Superior temporal gyrus (tissue), 1 donor: ENCODE results near the gene OPTC.
A peak's percentile ranks its signal among the peaks of the same experiment; 100 is the strongest.
"Not testable (repeated sequence)": the region's sequence is repeated elsewhere in the genome, so short reads cannot be mapped to it uniquely, and the experiment has no call there.

Experiments
- DNase-seq: peaks from one replicate; pipeline ENCODE4 v3.0.0-alpha.2; 2016; ENCODE audit errors: extremely low spot score

Gene OPTC

GRCh38 chr1:203465146-203465798 lies 28.7 kb upstream of the OPTC start:
- DNase-seq, result no peak

DNA sequence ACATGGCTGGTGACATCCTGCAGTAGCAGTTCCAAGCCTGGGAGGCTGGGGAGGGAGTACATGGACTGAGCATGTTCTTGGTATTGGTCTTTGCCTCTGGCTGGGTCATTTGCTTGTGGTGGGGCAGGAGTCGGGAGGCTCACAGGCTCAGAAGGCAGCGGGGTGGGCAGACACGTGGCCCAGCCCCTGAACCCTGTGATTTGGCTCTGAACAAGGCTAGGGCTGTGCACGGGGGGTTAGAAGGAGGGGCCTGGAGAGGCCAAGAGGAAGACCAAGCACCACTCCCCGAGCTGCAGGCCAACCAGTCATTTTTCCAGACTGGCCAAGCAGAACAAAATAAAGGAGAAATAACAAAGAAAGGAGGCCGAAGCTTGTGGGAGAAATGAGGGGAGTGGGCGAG lies 28.0 kb upstream of the OPTC start:
- no peak for DNase-seq

DNA sequence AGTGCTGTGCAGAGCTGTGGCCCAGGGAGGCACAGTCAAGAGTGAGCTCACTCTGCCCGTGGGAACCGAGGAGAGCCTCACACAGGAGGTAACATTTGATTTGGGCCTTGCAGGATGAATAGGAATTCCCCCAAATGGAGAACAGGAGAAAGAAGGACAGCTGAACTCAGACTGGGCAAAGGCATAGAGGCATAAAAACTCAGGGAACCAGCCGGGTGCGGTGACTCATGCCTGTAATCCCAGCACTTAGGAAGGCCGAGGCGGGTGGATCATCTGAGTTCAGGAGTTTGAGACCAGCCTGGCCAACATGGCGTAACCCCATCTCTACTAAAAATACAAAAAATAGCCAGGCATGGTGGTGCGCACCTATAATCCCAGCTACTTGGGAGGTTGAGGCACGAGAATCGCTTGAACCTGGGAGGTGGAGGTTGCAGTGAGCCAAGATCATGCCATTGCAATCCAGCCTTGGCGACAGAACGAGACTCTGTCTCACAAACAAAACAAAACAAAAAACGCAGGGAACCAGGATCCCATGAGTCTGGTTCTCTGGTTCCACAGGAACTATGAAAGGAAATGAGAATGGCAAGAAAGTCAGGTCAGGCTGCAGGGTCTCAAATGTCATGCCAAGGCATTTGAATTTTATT lies 26.9 kb upstream of the OPTC start:
- not testable (repeated sequence) for DNase-seq

DNA sequence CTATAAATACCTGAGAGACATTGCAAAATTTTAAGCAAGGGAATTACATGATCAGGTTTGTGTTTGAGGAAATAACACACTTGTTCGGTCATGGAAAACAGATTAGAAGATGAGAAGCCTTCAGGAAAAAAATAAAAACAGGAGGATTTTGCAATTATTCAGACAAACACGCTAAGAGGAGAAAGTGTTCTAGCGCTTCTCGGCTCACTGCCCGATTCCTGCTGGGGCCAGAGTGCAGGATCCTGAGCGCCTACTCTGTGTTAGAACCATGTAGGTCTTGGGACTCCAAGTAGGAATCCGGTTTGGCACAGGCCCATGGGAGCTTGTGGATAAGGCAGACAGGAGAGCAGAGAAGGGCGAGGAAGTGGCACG lies 26.4 kb upstream of the OPTC start:
- no peak for DNase-seq

GRCh38 chr1:203468326-203468725 lies 25.6 kb upstream of the OPTC start:
- DNase-seq, result no peak

DNA sequence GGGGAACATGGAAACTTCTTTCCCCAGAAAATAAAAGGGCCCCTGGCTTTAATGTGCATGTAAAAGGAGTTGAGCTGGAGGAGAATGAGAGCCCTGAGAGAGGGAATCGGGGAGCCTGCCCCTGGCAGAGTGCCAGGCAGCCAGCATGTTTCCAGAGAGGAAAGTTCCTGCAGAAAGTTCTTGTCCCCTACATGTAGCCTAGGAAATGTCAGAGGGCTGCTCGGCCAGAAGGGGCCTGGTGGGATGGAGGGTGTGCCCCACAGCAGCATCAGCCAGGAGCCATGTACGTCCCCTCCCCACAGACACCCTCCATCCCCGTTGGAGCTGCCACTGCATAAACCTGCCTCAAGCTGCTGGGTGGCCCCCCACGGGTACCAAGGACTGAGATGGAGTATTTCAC lies 23.7 kb upstream of the OPTC start:
- DNase-seq, result no peak

DNA sequence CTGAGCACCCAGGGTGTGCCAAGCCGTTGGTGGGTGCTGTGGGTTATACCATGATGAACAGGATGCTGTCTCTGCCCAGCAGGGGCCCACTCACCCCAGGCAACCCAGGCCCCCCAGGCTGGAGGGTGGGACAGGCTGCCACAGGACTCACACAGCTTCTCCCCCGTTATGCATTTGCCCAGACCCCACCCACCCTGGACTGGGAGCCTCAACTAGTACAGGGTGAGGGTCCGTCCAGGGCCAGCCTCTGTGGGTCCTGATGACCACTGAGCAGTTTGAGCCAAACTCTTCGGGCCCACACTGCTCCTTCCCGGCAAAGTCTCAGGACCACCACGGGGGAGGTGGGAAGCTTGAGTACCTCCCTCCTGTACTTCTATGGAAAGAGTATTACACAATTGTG lies 22.1 kb upstream of the OPTC start:
- DNase-seq, result no peak

DNA sequence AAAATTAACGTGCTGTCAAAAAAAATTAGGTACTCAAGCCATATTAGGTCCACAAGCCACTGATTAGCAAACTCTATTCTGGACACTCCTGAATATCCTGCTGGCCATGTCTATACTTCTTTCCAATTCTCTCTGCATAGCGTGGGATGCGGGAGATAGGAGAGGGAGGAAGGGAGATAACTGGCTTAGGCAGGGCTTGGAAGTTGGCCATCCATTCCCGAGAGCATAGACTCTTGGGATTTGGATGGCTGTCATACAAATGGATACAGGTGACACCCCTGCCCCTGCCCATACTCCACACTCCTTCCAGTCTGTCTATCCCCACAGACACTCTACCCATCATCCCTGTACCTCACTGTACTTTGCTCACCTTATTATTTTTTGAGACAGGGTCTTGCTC lies 20.7 kb upstream of the OPTC start:
- DNase-seq, result no peak

GRCh38 chr1:203473781-203474305 lies 20.1 kb upstream of the OPTC start:
- DNase-seq, result no peak

GRCh38 chr1:203475012-203475981 lies 18.7 kb upstream of the OPTC start, which contains the start of gene PRELP:
Gene PRELP, plus strand, starts transcription at chr1:203475806. Its CDS starts 7,379 bp downstream, at chr1:203483185.
- peak; percentile 65 for DNase-seq

- DNase-seq, result peak; percentile 48
These were observed 17.6 kb upstream of the OPTC start for GRCh38 chr1:203476216-203476814.

DNA sequence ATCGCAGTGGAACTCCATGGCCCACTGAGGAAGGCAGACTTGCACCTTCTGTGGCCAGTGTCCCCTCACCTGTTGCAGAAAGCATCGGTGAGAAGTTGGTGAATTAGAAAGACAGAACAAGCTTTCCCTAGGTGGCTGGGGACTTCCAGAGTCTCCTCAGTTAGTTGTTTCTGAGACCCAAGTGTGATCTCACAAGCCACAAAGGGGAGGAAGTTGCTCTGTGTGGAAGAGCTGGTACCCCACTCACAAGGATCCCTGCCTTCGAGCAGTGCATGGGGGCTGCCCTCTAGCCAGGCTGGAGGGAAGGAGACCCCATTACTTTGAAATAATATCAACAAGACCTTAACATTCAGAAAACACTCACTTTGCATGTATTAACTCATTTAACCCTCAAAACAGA lies 16.2 kb upstream of the OPTC start:
- no peak for DNase-seq

- peak; percentile 72 for DNase-seq
These were observed 15.7 kb upstream of the OPTC start for GRCh38 chr1:203478231-203478630.

DNA sequence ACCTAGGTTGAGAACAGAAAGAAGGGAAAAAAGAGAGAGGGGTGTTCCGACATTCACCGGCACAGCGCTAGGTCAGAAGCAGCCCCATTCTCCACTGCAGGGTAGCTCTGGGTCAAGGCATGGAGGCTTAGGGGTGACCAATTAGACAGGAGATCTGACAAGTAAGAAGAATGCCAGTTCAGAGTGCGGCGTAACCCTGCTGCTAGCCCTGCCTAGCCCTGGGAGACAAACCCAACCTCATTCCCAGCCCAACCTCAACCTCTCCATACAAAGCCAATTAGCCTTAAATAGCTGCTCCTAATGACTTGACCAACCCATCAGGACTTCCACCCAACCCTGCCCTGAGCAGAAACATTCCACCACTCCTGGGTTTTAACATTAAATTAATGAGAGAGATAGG lies 15.0 kb upstream of the OPTC start:
- no peak for DNase-seq

GRCh38 chr1:203479646-203480045 lies 14.3 kb upstream of the OPTC start:
- no peak for DNase-seq

DNA sequence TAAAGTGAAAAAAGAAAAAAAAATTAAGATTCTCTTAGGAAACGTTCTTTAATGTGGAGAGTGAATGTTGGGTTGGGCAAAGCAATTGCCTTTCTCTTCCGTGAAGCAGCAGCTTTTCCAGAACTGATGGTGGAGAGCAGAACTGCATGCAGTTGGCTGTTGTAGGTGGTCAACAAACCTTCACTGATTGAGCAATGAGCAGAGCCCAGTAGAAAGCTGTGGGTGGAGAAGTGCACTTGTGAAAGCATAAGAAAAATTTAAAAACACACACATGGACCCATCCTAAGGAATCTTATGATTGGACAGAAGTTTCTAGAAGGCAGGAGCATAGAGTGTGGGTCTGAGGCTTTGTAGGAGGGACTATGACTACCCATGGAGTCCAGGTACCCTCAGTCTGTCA lies 13.9 kb upstream of the OPTC start:
- DNase-seq, result peak; percentile 41

- DNase-seq, result no peak
These were observed 13.3 kb upstream of the OPTC start for GRCh38 chr1:203480525-203481084.

- no peak for DNase-seq
These were observed 12.8 kb upstream of the OPTC start for GRCh38 chr1:203481196-203481595.

DNA sequence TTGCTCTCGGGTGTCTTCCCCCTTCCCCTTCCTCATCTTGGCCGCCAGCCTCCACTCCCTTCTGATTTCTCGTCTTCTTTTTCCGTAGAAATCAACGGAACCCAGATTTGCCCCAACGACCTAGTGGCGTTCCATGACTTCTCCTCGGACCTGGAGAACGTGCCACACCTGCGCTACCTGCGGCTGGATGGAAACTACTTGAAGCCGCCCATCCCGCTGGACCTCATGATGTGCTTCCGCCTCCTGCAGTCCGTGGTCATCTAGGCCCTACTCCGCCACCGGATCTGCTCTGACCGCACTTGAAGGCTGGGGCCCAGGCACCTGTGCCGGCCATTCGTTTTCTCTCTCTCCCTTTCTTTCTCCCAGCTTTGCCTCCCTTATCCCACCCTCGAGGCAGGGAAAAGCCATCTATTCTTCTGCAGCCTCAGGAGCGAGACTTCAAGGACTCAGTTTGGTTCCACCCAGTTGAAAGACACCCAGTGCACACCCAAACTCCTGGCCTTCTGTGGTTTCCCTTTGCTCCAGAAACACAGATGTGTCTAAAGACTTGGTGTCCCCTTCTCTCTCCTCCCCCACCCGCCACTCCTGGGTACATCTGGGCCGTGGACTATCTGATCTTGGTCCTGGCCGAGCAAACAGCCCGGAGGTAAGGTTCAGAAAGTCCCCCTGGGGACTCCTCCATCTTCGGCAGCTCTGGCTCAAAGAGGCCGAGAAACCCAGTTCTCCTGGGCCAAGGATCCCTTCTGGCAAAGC lies 7.2 kb upstream of the OPTC start:
- DNase-seq, result no peak

- DNase-seq, result no peak
These were observed 5.4 kb upstream of the OPTC start for GRCh38 chr1:203488539-203488938.

- DNase-seq, result no peak
These were observed 3.3 kb upstream of the OPTC start for GRCh38 chr1:203490607-203491006.
